ENCODE data around the gene EVI5L.

DNA sequence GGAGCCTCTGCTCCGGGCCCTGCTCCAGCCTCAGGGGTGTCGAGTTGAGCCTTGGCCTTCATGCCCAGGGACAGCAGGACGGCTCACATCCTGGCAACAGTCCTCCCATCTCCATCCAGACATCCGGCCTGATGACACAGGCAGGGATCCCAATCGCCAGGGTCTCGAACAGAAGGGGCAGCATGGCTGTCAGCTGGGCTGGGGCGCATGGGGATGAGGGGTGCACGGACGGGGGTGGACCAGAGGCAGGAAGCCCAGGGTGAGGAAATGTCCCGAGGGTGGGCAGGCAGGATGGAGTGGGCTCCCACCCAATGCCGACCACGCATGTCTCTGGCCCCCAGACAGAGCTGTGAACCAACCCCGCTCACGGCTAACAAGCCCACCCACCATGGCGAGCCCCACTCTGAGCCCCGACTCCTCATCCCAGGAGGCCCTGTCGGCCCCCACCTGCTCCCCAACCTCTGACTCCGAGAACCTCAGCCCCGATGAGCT lies 16.2 kb downstream of the EVI5L start:
- no peak for TF ChIP-seq RAD21 (IDR thresholded peaks at IDR 0.05; ENCODE audit: low read length)
- no peak for TF ChIP-seq NRF1 (IDR thresholded peaks at IDR 0.05; ENCODE audit: low read depth, low read length)
- no peak for TF ChIP-seq GABPA (IDR thresholded peaks at IDR 0.05; ENCODE audit: low read depth)
- TF ChIP-seq POLR2AphosphoS5 (IDR thresholded peaks at IDR 0.05; ENCODE audit: low read depth, low read length) = no peak
- TF ChIP-seq, protein P1, sequence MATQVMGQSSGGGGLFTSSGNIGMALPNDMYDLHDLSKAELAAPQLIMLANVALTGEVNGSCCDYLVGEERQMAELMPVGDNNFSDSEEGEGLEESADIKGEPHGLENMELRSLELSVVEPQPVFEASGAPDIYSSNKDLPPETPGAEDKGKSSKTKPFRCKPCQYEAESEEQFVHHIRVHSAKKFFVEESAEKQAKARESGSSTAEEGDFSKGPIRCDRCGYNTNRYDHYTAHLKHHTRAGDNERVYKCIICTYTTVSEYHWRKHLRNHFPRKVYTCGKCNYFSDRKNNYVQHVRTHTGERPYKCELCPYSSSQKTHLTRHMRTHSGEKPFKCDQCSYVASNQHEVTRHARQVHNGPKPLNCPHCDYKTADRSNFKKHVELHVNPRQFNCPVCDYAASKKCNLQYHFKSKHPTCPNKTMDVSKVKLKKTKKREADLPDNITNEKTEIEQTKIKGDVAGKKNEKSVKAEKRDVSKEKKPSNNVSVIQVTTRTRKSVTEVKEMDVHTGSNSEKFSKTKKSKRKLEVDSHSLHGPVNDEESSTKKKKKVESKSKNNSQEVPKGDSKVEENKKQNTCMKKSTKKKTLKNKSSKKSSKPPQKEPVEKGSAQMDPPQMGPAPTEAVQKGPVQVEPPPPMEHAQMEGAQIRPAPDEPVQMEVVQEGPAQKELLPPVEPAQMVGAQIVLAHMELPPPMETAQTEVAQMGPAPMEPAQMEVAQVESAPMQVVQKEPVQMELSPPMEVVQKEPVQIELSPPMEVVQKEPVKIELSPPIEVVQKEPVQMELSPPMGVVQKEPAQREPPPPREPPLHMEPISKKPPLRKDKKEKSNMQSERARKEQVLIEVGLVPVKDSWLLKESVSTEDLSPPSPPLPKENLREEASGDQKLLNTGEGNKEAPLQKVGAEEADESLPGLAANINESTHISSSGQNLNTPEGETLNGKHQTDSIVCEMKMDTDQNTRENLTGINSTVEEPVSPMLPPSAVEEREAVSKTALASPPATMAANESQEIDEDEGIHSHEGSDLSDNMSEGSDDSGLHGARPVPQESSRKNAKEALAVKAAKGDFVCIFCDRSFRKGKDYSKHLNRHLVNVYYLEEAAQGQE (IDR thresholded peaks at IDR 0.05; ENCODE audit: low read depth, low read length) = no peak
- TF ChIP-seq, protein P2, sequence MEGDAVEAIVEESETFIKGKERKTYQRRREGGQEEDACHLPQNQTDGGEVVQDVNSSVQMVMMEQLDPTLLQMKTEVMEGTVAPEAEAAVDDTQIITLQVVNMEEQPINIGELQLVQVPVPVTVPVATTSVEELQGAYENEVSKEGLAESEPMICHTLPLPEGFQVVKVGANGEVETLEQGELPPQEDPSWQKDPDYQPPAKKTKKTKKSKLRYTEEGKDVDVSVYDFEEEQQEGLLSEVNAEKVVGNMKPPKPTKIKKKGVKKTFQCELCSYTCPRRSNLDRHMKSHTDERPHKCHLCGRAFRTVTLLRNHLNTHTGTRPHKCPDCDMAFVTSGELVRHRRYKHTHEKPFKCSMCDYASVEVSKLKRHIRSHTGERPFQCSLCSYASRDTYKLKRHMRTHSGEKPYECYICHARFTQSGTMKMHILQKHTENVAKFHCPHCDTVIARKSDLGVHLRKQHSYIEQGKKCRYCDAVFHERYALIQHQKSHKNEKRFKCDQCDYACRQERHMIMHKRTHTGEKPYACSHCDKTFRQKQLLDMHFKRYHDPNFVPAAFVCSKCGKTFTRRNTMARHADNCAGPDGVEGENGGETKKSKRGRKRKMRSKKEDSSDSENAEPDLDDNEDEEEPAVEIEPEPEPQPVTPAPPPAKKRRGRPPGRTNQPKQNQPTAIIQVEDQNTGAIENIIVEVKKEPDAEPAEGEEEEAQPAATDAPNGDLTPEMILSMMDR (IDR thresholded peaks at IDR 0.05) = no peak
- no peak for TF ChIP-seq EZH2phosphoT487 (IDR thresholded peaks at IDR 0.05; ENCODE audit: borderline replicate concordance, low read depth)
- no peak for TF ChIP-seq FOSL2 (IDR thresholded peaks at IDR 0.05; ENCODE audit: borderline replicate concordance, low read depth)
- no peak for TF ChIP-seq SMC3 (IDR thresholded peaks at IDR 0.05; ENCODE audit: low read depth, low read length)
- TF ChIP-seq, protein P3, sequence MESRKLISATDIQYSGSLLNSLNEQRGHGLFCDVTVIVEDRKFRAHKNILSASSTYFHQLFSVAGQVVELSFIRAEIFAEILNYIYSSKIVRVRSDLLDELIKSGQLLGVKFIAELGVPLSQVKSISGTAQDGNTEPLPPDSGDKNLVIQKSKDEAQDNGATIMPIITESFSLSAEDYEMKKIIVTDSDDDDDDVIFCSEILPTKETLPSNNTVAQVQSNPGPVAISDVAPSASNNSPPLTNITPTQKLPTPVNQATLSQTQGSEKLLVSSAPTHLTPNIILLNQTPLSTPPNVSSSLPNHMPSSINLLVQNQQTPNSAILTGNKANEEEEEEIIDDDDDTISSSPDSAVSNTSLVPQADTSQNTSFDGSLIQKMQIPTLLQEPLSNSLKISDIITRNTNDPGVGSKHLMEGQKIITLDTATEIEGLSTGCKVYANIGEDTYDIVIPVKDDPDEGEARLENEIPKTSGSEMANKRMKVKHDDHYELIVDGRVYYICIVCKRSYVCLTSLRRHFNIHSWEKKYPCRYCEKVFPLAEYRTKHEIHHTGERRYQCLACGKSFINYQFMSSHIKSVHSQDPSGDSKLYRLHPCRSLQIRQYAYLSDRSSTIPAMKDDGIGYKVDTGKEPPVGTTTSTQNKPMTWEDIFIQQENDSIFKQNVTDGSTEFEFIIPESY (IDR thresholded peaks at IDR 0.05; ENCODE audit: borderline replicate concordance, low read depth) = no peak
